ENCODE results near the gene HNRNPC. TPM values are rescaled to one million over a fixed set of nuclear protein-coding genes. Genes with fewer than 3 reads are reported as not detected.

Gene HNRNPC
- total and polyA plus RNA-seq, 10 of the 15 experiments (the other 5 are each of a cell fraction or from before 2014, with no cell fraction given): 679 to 1,492 (median 1,262) TPM

- TF ChIP-seq, protein P1, sequence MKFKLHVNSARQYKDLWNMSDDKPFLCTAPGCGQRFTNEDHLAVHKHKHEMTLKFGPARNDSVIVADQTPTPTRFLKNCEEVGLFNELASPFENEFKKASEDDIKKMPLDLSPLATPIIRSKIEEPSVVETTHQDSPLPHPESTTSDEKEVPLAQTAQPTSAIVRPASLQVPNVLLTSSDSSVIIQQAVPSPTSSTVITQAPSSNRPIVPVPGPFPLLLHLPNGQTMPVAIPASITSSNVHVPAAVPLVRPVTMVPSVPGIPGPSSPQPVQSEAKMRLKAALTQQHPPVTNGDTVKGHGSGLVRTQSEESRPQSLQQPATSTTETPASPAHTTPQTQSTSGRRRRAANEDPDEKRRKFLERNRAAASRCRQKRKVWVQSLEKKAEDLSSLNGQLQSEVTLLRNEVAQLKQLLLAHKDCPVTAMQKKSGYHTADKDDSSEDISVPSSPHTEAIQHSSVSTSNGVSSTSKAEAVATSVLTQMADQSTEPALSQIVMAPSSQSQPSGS (IDR thresholded peaks at IDR 0.05; ENCODE audit: low read length): 0 out of 2 replicates have a peak, but pooled peaks have one; percentile 20
- TF ChIP-seq ATF7 (IDR thresholded peaks at IDR 0.05; ENCODE audit: low read depth) (0 out of 2 replicates have a peak, but pooled peaks have one; percentile 13), EGR1 (IDR thresholded peaks at IDR 0.05; ENCODE audit: borderline replicate concordance in 1 of 2, low read depth in 2 of 2, low read length in 2 of 2) (no peak), RUNX3 (IDR thresholded peaks at IDR 0.05; ENCODE audit: low read length) (no peak; the same call in 1 of the 2 replicates), IRF4 (IDR thresholded peaks at IDR 0.05; ENCODE audit: low read depth, low read length) (no peak)
Measured at GRCh38 chr14:21308479-21309237, 39.4 kb upstream of the HNRNPC start (continued).

DNA sequence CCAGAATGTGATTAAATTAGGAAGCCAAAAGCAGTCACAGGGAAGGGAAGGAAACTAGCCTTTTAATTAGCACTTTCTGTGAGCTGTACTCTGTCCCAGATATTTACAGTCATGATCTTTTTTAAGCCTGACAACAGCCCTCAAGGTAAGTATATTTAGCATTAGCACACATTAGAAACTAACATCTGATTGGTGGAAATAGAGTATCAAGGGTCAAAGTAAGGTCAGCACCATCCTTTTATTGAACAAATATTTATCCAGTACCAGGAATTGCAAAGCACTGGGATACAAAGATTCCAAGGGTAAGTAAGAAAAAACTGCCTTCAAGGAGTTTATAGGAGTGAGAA is 38.9 kb upstream of the HNRNPC start:
- FAIRE-seq (no peak), DNase-seq (ENCODE audit: low read depth, low spot score) (no peak), ATAC-seq (peak; percentile 25)
- Histone ChIP-seq H4K20me1 (ENCODE audit: control insufficient read depth, insufficient read depth) (no peaks in the 10 kb centered on the region), H3K9ac (ENCODE audit: control insufficient read depth, insufficient read depth, low read length) (peak overlapping the region; percentile 59), H3K9me3 (replicated peaks; ENCODE audit: control insufficient read depth, insufficient read depth, low read length) (no peaks in the 10 kb centered on the region), H3K27ac (ENCODE audit: control insufficient read depth, insufficient read depth) (peak overlapping the region; percentile 79), H2AFZ (ENCODE audit: control insufficient read depth, low read depth, low read length) (peak overlapping the region; percentile 89), H3K4me1 (ENCODE audit: control insufficient read depth, insufficient read depth, low read length) (peaks cover 15% of the 10 kb centered on the region), H3K4me3 (peak overlapping the region; percentile 70), H3K79me2 (ENCODE audit: control insufficient read depth, insufficient read depth, low read length) (no peaks in the 10 kb centered on the region), H3K36me3 (ENCODE audit: control insufficient read depth in 2 of 2, insufficient read depth in 2 of 2, low read length in 1 of 2) (no peaks in the 10 kb centered on the region), H3K4me2 (ENCODE audit: control insufficient read depth, insufficient read depth) (peak overlapping the region; percentile 95), H3K27me3 (replicated peaks in 1 of 2; ENCODE audit: control insufficient read depth in 2 of 2, insufficient read depth in 2 of 2, low read length in 1 of 2) (no peaks in the 10 kb centered on the region)
- TF ChIP-seq SIN3A (IDR thresholded peaks at IDR 0.05; ENCODE audit: low read depth, low read length) (0 out of 2 replicates have a peak, but pooled peaks have one; percentile 7), MEF2A (IDR thresholded peaks at IDR 0.05; ENCODE audit: insufficient read depth, low read depth, low read length) (peak; percentile 77; the same call in 1 of the 2 replicates), MYC (IDR thresholded peaks at IDR 0.05; ENCODE audit: insufficient read depth, insufficient read length, insufficient replicate concordance, low read length, severe bottlenecking) (no peak), ZBED1 (IDR thresholded peaks at IDR 0.05; ENCODE audit: borderline replicate concordance) (peak; percentile 72; the same call in 1 of the 2 replicates)
- intact Hi-C loops (cut with micrococcal nuclease; ENCODE audit: unreplicated experiment): loop anchor here (1.0 kb wide), 1 partner anchor 42 kb away; no protein-coding TSS in a partner anchor
- POLR2A ChIA-PET: interaction anchor here (0.7 to 2.6 kb wide), 8 partner anchors 8 to 77 kb away, joined by 3 to 13 read pairs (median 4); no protein-coding TSS in a partner anchor
- SMC1A ChIA-PET (ENCODE audit: uncharacterized antibody, unreplicated experiment): interaction anchor here (0.8 to 1.9 kb wide), 12 partner anchors 11 to 136 kb away, joined by 3 to 15 read pairs (median 4); partner anchors contain the start of gene SUPT16H
- CTCF ChIA-PET: interaction anchor here (0.7 to 1.4 kb wide), 4 partner anchors 9 to 191 kb away, joined by 3 to 6 read pairs (median 3); no protein-coding TSS in a partner anchor
- RAD21 ChIA-PET (ENCODE audit: unreplicated experiment): interaction anchor here (0.7 to 2.8 kb wide), 11 partner anchors 9 to 240 kb away, joined by 3 to 18 read pairs (median 4); no protein-coding TSS in a partner anchor
- in situ Hi-C loops (cut with MboI): no loop called here
- TSS peak; percentile 99 for BruUV-seq (replicated peaks)

All from GM12878 (cell line).